D721Med (cell line): ENCODE measurements around the gene KANTR.
"Not testable (repeated sequence)": the region's sequence is repeated elsewhere in the genome, so short reads cannot be mapped to it uniquely, and the experiment has no call there.

Source experiments
- DNase-seq: peaks from one replicate; pipeline ENCODE4 v3.0.0; 2011; ENCODE audit warnings: low spot score; ENCODE audit not compliant: insufficient read length
- FAIRE-seq: peaks from 2 replicates; lab custom pipeline; 2011; peaks lifted over from hg19 to GRCh38; lab: Jason Lieb, UNC
- TF ChIP-seq, protein P1 (sequence below): IDR thresholded peaks from 2 replicates; pipeline ENCODE4 v1.5.1; 2012; ENCODE audit warnings: mild to moderate bottlenecking, control low read depth; ENCODE audit not compliant: insufficient read depth; ENCODE audit errors: missing control alignments

Gene KANTR

DNA sequence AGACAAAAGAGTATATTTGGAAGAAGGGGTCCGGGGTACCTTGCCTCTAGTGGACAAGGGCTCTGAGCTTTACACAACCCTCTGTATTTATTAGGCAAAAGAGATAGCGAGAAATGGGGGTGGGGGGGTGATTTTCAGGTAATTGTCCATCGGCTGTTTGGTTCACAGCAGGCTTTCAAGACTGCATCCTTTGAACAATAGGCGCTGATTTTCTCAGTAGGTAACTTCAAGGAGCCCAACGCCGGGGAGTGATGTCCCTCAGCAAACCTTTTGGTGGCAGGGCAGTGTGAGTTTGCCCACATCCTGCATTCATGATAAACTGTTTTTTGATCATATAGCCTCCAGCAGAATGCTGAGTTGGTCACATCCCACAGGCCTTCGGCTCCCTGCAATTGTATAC, 69.5 kb downstream of the KANTR start:
- no peak for FAIRE-seq
- no peak for DNase-seq
- TF ChIP-seq, protein P1, sequence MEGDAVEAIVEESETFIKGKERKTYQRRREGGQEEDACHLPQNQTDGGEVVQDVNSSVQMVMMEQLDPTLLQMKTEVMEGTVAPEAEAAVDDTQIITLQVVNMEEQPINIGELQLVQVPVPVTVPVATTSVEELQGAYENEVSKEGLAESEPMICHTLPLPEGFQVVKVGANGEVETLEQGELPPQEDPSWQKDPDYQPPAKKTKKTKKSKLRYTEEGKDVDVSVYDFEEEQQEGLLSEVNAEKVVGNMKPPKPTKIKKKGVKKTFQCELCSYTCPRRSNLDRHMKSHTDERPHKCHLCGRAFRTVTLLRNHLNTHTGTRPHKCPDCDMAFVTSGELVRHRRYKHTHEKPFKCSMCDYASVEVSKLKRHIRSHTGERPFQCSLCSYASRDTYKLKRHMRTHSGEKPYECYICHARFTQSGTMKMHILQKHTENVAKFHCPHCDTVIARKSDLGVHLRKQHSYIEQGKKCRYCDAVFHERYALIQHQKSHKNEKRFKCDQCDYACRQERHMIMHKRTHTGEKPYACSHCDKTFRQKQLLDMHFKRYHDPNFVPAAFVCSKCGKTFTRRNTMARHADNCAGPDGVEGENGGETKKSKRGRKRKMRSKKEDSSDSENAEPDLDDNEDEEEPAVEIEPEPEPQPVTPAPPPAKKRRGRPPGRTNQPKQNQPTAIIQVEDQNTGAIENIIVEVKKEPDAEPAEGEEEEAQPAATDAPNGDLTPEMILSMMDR: no peak

DNA sequence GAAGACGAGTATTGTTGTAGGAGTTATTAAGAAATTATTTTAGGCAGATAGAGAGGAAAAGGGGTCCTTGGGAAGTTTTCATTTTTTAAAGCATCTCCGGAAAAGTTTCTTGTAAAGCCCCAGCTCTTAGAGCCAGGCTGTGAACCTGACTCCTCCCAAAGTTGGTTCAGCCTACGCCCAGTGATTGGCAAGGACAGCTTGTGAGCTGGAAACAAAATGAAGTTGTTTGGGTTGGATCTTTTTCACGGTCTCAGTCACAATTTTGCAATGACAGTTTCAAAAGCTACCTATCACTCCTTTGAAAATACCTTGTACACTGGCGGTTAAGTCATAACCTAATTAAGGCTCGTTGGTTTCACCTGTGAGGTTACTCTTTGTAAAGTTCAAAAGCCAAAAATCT, 70.6 kb downstream of the KANTR start:
- DNase-seq, FAIRE-seq: not testable (repeated sequence)

DNA sequence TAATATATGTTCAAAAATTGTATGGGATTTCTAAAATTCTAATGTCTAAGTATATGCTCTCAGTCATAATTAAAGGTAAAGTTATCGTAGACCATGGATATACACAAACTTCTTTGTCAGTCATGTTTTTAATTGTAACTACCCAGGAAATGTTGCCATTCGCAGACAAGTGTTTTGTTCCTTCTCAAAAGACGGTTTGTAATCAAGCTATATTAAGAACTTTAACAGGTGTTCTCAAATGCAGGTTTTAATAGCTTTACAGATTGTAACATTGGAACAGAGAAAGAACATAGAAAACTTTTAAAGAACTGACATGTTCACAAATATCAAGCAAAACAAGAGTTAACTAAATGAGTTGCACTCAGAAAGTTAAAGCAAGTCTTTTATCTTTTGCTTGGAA, 72.2 kb downstream of the KANTR start:
- FAIRE-seq (no peak), DNase-seq (no peak)
- TF ChIP-seq, protein P1: no peak

DNA sequence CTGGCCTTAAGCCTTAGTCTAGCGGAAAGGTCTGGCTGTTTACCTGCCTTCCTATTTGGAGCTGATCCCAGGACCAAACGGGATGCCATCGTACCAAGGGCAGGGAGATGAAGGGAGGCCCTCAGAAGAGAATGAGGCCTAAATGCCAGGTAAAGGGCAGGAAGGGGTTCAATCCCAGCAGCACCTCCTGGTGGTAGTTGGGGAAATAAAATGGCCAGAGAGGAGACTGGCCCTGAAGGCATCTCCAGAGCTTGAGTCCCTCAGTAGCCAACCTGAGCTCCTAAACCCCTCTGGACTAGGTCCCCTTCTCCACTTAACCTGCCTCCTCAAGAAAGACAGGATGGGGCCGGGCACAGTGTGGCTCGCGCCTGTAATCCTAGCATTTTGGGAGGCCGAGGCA, 77.4 kb downstream of the KANTR start:
- TF ChIP-seq, protein P1: no peak
- DNase-seq (no peak), FAIRE-seq (no peak)
